Uterus (tissue), 4 donors: ENCODE measurements around the gene IDH3B. TPM values are rescaled to one million over a fixed set of nuclear protein-coding genes. Genes with fewer than 3 reads are reported as not detected.

Source experiments
- DNase-seq, 2 donors: peaks; one replicate each; pipeline ENCODE4 v3.0.0-alpha.2; 2019 to 2020
- H3K27ac ChIP-seq, 2 donors: fragments of 200-600 bp; sonication (generic); 1 replicate in 1 of 2; 2 replicates in 1 of 2; pipeline ENCODE4 v1.5.1; 2016 to 2018
- H3K27me3 ChIP-seq, 2 donors: fragments of 200-600 bp; sonication (generic); one replicate each; pipeline ENCODE4 v1.5.1; 2018 to 2019; ENCODE audit warnings: control low read depth in 1 of 2
- H3K36me3 ChIP-seq, 2 donors: fragments of 200-600 bp; sonication (generic); one replicate each; pipeline ENCODE4 v1.5.1; 2019; ENCODE audit warnings: control low read depth in 1 of 2
- H3K4me1 ChIP-seq, 2 donors: fragments of 200-600 bp; sonication (generic); one replicate each; pipeline ENCODE4 v1.5.1; 2018 to 2019; ENCODE audit warnings: control low read depth in 1 of 2
- H3K4me3 ChIP-seq, 2 donors: fragments of 200-600 bp; sonication (generic); 1 replicate in 1 of 2; 2 replicates in 1 of 2; pipeline ENCODE4 v1.5.1; 2018 to 2019; ENCODE audit warnings: mild to moderate bottlenecking in 1 of 2
- H3K9me3 ChIP-seq, 2 donors: fragments of 200-600 bp; sonication (generic); one replicate each; pipeline ENCODE4 v1.5.1; 2019; ENCODE audit warnings: control low read depth in 1 of 2
- POLR2A ChIP-seq, 2 donors: fragments of 450-650 bp; IDR thresholded peaks; one replicate each; pipeline ENCODE4 v1.6.1; 2016; ENCODE audit warnings: antibody characterized with exemption in 2 of 2, mild to moderate bottlenecking in 1 of 2, moderate library complexity in 1 of 2
- intact Hi-C: fragments of 100-400 bp; cut with DNase I; formaldehyde crosslinking; loops from one replicate; pipeline ENCODE4 v1.15.1; 2023; ENCODE audit warnings: low total_unique reads
- total RNA-seq, 4 donors: library from RNA; depleted of rRNA in 3 of 4; stranded (reverse); fragments of >200 nt in 3 of 4; gene quantifications; one replicate each; pipeline versions ENCODE4 v1.1.0 to v1.2.4, GENCODE V29; 2014 to 2023
- TF ChIP-seq, protein P1 (sequence below), 4 experiments: fragments of 200-600 bp in 2 of 4; fragments of 450-650 bp in 2 of 4; sonication (generic) in 2 of 4; IDR thresholded peaks; one replicate each; pipeline ENCODE4 v1.5.1; 2016 to 2019; ENCODE audit warnings: antibody characterized with exemption in 4 of 4, mild to moderate bottlenecking in 2 of 4, moderate library complexity in 1 of 4
- donor health status: DM: yes; HTN: yes; CAD: no.

Gene IDH3B
- total RNA-seq, 4 donors from 2014 or later: 33.8 to 220 (median 83.7) TPM

DNA sequence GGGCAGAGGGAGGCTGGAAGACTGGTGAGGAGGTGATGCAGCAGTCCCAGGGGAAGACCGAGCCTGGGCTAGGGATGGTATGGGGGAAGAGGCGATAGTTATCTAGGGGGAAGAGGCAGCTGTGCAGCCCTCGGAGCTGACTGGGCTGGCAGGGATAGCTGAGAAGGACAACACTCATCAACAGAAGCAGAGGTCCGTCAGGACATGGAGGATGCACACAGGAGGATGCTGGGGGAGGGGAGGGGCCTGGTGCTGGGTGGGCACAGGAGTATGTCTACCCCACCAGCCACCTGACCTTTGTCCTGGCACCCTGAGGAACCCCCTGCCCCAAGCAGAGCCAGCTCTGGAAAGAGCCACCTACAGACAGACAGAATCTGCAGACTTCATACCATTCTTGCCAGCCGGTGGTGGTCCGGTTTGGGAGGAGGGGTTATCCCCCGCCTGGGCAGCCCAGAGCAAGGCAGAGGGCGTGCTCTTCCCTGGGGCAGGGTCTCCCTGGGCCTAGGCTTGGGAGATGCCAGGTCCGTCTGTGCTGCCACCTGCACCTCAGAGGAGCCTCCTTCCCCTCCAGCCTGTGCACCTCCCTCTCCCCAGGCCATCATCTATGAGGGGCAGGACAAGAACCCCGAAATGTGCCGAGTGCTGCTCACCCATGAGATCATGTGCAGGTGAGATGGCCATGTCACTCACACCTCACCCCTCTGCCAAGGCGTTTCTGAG is 43.5 kb upstream of the IDH3B start:
- Histone ChIP-seq H3K27me3 (no peaks in the 10 kb centered on the region), H3K36me3 (no peaks in the 10 kb centered on the region), H3K4me1 (no peaks in the 10 kb centered on the region), H3K9me3 (no peaks in the 10 kb centered on the region), H3K27ac (no peak overlapping the region), H3K4me3 (no peak overlapping the region)
- intact Hi-C loops: no loop called here
- no peak for DNase-seq
- no peak for TF ChIP-seq POLR2A (IDR thresholded peaks at IDR 0.05)
- TF ChIP-seq, protein P1, sequence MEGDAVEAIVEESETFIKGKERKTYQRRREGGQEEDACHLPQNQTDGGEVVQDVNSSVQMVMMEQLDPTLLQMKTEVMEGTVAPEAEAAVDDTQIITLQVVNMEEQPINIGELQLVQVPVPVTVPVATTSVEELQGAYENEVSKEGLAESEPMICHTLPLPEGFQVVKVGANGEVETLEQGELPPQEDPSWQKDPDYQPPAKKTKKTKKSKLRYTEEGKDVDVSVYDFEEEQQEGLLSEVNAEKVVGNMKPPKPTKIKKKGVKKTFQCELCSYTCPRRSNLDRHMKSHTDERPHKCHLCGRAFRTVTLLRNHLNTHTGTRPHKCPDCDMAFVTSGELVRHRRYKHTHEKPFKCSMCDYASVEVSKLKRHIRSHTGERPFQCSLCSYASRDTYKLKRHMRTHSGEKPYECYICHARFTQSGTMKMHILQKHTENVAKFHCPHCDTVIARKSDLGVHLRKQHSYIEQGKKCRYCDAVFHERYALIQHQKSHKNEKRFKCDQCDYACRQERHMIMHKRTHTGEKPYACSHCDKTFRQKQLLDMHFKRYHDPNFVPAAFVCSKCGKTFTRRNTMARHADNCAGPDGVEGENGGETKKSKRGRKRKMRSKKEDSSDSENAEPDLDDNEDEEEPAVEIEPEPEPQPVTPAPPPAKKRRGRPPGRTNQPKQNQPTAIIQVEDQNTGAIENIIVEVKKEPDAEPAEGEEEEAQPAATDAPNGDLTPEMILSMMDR (IDR thresholded peaks at IDR 0.05): no peak

DNA sequence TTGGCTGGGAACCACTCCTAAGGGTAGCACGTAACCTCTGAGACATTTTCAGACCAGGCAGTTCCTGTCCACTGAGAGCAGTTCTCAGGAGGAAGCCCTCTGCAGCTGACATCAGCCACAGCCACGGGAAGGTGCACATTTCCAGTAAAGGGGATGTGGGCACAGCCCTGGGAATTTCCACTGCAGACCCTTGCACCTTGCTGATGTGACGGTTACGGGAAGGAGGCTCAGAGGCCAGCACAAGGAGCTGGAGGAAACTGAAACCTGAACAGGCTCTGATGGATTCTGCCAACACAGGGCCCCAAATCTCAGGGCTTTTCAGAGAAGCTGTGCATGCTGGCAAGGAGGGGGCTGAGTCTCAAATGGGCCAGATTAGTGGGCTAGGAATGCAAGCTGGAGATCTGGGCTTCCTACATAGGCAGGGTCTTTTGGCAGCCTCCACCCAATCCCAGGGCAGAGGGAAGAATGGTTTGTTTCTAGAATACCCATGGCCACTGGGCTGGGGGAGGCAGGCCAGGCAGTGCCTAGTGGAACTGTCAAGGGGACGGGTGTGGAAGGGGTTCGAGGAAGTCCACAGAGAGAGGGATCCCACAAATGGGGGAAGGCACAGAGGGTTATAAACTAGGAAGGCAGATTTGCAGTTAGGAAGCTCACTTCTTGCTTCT is 42.8 kb upstream of the IDH3B start:
- TF ChIP-seq, protein P1 (IDR thresholded peaks at IDR 0.05): no peak
- TF ChIP-seq POLR2A (IDR thresholded peaks at IDR 0.05): no peak
- Histone ChIP-seq H3K36me3 (no peaks in the 10 kb centered on the region), H3K9me3 (no peaks in the 10 kb centered on the region), H3K27ac (no peak overlapping the region), H3K4me1 (no peaks in the 10 kb centered on the region), H3K27me3 (no peaks in the 10 kb centered on the region), H3K4me3 (no peak overlapping the region)
- no peak for DNase-seq
- intact Hi-C loops: no loop called here

DNA sequence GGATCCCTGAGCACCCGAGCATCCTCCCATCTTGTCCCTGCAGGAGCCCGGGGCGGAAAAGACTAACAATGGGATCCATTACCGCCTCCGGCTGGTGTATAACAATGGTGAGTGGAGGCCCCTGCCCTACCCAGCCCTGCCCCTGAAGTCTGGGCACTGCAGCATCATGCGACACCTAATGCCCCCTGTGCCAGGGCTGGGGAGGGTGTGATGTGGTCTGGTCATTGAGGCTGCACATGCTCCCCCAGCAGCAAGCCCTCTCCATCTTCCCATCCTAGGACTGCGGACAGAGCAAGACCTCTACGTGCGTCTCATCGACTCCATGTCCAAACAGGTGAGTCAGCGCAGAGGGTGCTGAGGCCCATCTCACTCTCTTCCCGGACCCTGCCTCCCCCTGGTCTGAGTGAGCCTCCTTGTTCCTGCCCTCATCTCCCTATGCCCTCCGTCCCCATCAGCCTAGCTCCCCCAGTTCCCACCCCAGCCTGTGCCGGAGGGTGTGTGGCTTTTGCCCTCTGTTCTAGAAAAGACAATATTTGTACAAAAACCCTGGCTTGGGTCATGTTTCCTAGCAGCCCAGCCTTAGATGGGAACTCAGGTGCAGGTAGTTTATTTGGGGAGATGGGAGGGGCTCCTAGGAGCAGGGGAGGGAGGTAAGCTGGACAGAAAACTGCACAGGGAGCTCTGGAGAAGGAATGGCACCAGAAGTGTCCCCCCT is 42.1 kb upstream of the IDH3B start:
- no peak overlapping the region for H3K27ac ChIP-seq
- H3K9me3 ChIP-seq: no peaks in the 10 kb centered on the region
- H3K27me3 ChIP-seq: no peaks in the 10 kb centered on the region
- intact Hi-C loops: no loop called here
- no peak overlapping the region for H3K4me3 ChIP-seq
- no peaks in the 10 kb centered on the region for H3K4me1 ChIP-seq
- no peaks in the 10 kb centered on the region for H3K36me3 ChIP-seq
- TF ChIP-seq, protein P1 (IDR thresholded peaks at IDR 0.05): no peak
- no peak for TF ChIP-seq POLR2A (IDR thresholded peaks at IDR 0.05)
- DNase-seq: no peak

DNA sequence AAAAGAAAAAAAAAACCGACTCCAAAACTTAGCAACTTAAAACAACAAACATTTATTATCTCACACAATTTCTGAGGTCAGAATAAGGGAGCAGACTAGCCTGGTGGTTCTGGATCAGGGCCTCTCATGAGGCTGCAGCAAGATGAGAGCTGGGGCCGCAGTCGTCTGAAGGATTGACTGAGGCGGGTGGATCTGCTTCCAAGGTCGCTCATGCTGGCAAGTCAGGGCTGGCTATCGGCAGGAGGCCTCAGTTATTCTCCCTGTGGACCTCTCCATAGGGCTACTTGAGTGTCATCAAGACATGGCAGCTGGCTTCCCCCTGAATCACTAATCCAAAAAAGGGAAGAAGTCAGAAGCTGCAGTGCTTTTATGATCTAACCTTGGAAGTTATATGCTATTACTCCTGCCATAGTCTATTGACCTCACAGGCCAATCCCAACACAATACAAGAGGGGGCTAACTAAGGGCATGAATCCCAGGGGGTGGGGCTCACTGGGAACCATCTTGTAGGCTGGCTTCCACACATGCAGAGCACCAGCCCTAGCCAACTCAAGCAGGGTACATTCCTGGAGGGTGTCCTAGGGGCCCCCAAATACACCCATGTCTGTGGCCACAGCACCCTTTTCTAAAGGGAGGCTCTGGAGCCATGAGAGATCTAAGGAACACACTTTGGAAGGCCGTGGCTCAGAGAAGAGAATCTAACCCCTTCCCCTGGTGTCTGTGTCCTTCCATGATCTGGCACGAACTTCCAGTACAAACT is 39.9 kb upstream of the IDH3B start:
- no peak for TF ChIP-seq POLR2A (IDR thresholded peaks at IDR 0.05)
- TF ChIP-seq, protein P1 (IDR thresholded peaks at IDR 0.05): no peak
- Histone ChIP-seq H3K27ac (no peak overlapping the region), H3K4me1 (no peaks in the 10 kb centered on the region), H3K4me3 (no peak overlapping the region), H3K9me3 (no peaks in the 10 kb centered on the region), H3K36me3 (no peaks in the 10 kb centered on the region), H3K27me3 (no peaks in the 10 kb centered on the region)
- intact Hi-C loops: no loop called here
- DNase-seq: no peak
